ENCODE results near the gene RPS2. TPM values are rescaled to one million over a fixed set of nuclear protein-coding genes. Genes with fewer than 3 reads are reported as not detected.
"Not testable (repeated sequence)": the region's sequence is repeated elsewhere in the genome, so short reads cannot be mapped to it uniquely, and the experiment has no call there.

The RPS2 gene
- total RNA-seq, 4 donors from 2014 or later: 899 to 1,585 (median 1,295) TPM

GRCh38 chr16:1959269-1960039 lies 5.2 kb downstream of the RPS2 start, which contains the start of gene NDUFB10:
TSS of gene NDUFB10 (plus strand) at chr16:1959538. CDS start at chr16:1959625, 87 bp downstream.
- Histone ChIP-seq H3K4me1 (peaks cover 0 to 49% (median 19%) of the 10 kb centered on the region in 3 donors), H3K27me3 (no peaks in the 10 kb centered on the region), H3K27ac (peak within 1 kb of the TSS; percentile 78 to 91 (median 88)), H3K4me3 (peak within 1 kb of the TSS; percentile 64 to 79), H3K9me3 (no peaks in the 10 kb centered on the region), H3K36me3 (peaks cover 0 to 27% of the 10 kb centered on the region in 2 donors)
- peak; percentile 97 for ATAC-seq
- no peak for TF ChIP-seq EP300 (IDR thresholded peaks at IDR 0.05)
- TF ChIP-seq POLR2AphosphoS5 (IDR thresholded peaks at IDR 0.05): peak; percentile 84
- peak; percentile 81 to 86 for TF ChIP-seq POLR2A (IDR thresholded peaks at IDR 0.05)
- peak in 3 of 4 experiments; percentile 64 to 84 (median 79) for TF ChIP-seq CTCF (IDR thresholded peaks at IDR 0.05)
- WGBS, 2 donors (ENCODE audit: low coverage in 1 of 2): 0 to 2% methylated on average over 5 to 19 of the region's 79 CpGs

GRCh38 chr16:1958715-1959268 lies 5.8 kb downstream of the RPS2 start:
- no peaks in the 10 kb centered on the region for H3K27me3 ChIP-seq
- no peak for ATAC-seq
- peak overlapping the region; percentile 78 to 91 (median 88) for H3K27ac ChIP-seq
- no peak for TF ChIP-seq EP300 (IDR thresholded peaks at IDR 0.05)
- no peak for TF ChIP-seq POLR2AphosphoS5 (IDR thresholded peaks at IDR 0.05)
- TF ChIP-seq CTCF (IDR thresholded peaks at IDR 0.05): no peak
- no peak for TF ChIP-seq POLR2A (IDR thresholded peaks at IDR 0.05)
- H3K36me3 ChIP-seq: peaks cover 0 to 27% of the 10 kb centered on the region in 2 donors
- no peaks in the 10 kb centered on the region for H3K9me3 ChIP-seq
- peak overlapping the region in 1 of 2 donors; percentile 64 for H3K4me3 ChIP-seq
- WGBS, 2 donors (ENCODE audit: low coverage in 1 of 2): 16% methylated on average over 7 of the region's 14 CpGs; no CpG with 5 or more reads in 1 of the 2 donors
- H3K4me1 ChIP-seq: peaks cover 0 to 42% (median 18%) of the 10 kb centered on the region in 3 donors

GRCh38 chr16:1958143-1958491 lies 6.5 kb downstream of the RPS2 start:
- no CpG with 5 or more reads among the region's 30 CpGs for WGBS, 2 donors (ENCODE audit: low coverage in 1 of 2)
- Histone ChIP-seq H3K4me1 (peaks cover 0 to 35% (median 15%) of the 10 kb centered on the region in 3 donors), H3K36me3 (peaks cover 0 to 25% of the 10 kb centered on the region in 2 donors)
- not testable (repeated sequence) for H3K9me3 ChIP-seq, H3K27ac ChIP-seq, ATAC-seq, H3K27me3 ChIP-seq, H3K4me3 ChIP-seq

- Histone ChIP-seq H3K36me3 (peaks cover 0 to 20% of the 10 kb centered on the region in 2 donors), H3K4me1 (peaks cover 0 to 32% (median 13%) of the 10 kb centered on the region in 3 donors)
- H3K4me3 ChIP-seq, ATAC-seq, H3K27me3 ChIP-seq, H3K9me3 ChIP-seq, H3K27ac ChIP-seq: not testable (repeated sequence)
- 86 to 88% methylated on average over 9 of the region's 22 CpGs for WGBS, 2 donors (ENCODE audit: low coverage in 1 of 2)
Measured at GRCh38 chr16:1957434-1958142, 7.0 kb downstream of the RPS2 start.

- Histone ChIP-seq H3K9me3 (no peaks in the 10 kb centered on the region), H3K4me3 (no peak overlapping the region), H3K27ac (no peak overlapping the region), H3K36me3 (no peaks in the 10 kb centered on the region), H3K27me3 (no peaks in the 10 kb centered on the region), H3K4me1 (peaks cover 0 to 2% (median 1%) of the 10 kb centered on the region in 3 donors)
- no peak for TF ChIP-seq EP300 (IDR thresholded peaks at IDR 0.05)
- no peak for TF ChIP-seq POLR2AphosphoS5 (IDR thresholded peaks at IDR 0.05)
- TF ChIP-seq POLR2A (IDR thresholded peaks at IDR 0.05): no peak
- TF ChIP-seq CTCF (IDR thresholded peaks at IDR 0.05): no peak
- 93 to 94% methylated on average over 3 to 8 of the region's 22 CpGs for WGBS, 2 donors (ENCODE audit: low coverage in 1 of 2)
- ATAC-seq: no peak
Measured at GRCh38 chr16:1953734-1954133, 10.9 kb downstream of the RPS2 start.
